Measurements from ENCODE around the gene SP110.

GRCh38 chr2:230179907-230180306, 39.9 kb downstream of the SP110 start:
- TF ChIP-seq POLR2A (IDR thresholded peaks at IDR 0.05) = no peak
- TF ChIP-seq, protein P1, sequence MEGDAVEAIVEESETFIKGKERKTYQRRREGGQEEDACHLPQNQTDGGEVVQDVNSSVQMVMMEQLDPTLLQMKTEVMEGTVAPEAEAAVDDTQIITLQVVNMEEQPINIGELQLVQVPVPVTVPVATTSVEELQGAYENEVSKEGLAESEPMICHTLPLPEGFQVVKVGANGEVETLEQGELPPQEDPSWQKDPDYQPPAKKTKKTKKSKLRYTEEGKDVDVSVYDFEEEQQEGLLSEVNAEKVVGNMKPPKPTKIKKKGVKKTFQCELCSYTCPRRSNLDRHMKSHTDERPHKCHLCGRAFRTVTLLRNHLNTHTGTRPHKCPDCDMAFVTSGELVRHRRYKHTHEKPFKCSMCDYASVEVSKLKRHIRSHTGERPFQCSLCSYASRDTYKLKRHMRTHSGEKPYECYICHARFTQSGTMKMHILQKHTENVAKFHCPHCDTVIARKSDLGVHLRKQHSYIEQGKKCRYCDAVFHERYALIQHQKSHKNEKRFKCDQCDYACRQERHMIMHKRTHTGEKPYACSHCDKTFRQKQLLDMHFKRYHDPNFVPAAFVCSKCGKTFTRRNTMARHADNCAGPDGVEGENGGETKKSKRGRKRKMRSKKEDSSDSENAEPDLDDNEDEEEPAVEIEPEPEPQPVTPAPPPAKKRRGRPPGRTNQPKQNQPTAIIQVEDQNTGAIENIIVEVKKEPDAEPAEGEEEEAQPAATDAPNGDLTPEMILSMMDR (IDR thresholded peaks at IDR 0.05) = no peak

Measured in Peyer's patch (tissue), 4 donors.